Measurements from ENCODE around the gene ERRFI1. TPM values are rescaled to one million over a fixed set of nuclear protein-coding genes. Genes with fewer than 3 reads are reported as not detected.
"Not testable (repeated sequence)": the region's sequence is repeated elsewhere in the genome, so short reads cannot be mapped to it uniquely, and the experiment has no call there.

The ERRFI1 gene
- total RNA-seq, 1 experiment from 2014 or later, result 44.6 TPM

DNA sequence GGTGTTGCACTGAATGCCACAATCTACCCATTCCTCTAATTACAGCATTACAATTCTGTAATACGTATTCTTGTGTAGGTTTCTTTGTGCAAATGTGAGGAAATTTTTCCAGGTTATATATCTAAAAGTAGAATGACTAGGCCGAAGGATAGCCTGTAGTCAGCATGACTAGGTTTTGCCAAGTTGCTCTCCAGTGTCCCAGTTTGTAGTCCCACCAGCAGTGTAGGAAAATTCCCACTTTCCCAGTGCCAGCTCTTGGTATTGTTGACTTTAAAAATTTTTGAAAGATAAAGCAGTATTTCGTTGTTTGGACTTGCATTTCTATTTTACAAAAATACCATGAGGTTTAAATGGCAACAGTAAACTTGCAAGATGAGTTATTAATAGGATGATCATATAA lies 61.6 kb downstream of the ERRFI1 start:
- H3K4me3 Mint-ChIP-seq, result no peak overlapping the region
- peaks cover 51% of the 10 kb centered on the region for H3K36me3 Mint-ChIP-seq
- DNase-seq (ENCODE audit: low spot score) (no peak), ATAC-seq (no peak)
- H3K4me1 Mint-ChIP-seq, result peaks cover 11% of the 10 kb centered on the region; the same call in 1 of the 2 replicates
- TF ChIP-seq, protein P1, sequence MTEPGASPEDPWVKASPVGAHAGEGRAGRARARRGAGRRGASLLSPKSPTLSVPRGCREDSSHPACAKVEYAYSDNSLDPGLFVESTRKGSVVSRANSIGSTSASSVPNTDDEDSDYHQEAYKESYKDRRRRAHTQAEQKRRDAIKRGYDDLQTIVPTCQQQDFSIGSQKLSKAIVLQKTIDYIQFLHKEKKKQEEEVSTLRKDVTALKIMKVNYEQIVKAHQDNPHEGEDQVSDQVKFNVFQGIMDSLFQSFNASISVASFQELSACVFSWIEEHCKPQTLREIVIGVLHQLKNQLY (CRISPR knock-in tag; IDR thresholded peaks at IDR 0.05), result no peak
- no peak for TF ChIP-seq ZNF121 (CRISPR knock-in tag; IDR thresholded peaks at IDR 0.05)
- no peaks in the 10 kb centered on the region for H3K27me3 Mint-ChIP-seq (ENCODE audit: low read depth)
- H3K9me3 Mint-ChIP-seq, result no peaks in the 10 kb centered on the region
- ChIA-PET POLR2A (no interaction called here), CTCF (no interaction called here)
- H3K27ac Mint-ChIP-seq, result no peak overlapping the region

- H3K9me3 Mint-ChIP-seq; H3K27me3 Mint-ChIP-seq (ENCODE audit: low read depth); POLR2A ChIA-PET; H3K27ac Mint-ChIP-seq; ATAC-seq; DNase-seq (ENCODE audit: low spot score); CTCF ChIA-PET: not testable (repeated sequence)
- peak overlapping the region; percentile 100 for H3K4me3 Mint-ChIP-seq
- H3K4me1 Mint-ChIP-seq, result peaks cover 11% of the 10 kb centered on the region; the same call in 1 of the 2 replicates
- peaks cover 46% of the 10 kb centered on the region for H3K36me3 Mint-ChIP-seq
Observed at GRCh38 chr1:7963841-7964240, 62.3 kb downstream of the ERRFI1 start.

DNA sequence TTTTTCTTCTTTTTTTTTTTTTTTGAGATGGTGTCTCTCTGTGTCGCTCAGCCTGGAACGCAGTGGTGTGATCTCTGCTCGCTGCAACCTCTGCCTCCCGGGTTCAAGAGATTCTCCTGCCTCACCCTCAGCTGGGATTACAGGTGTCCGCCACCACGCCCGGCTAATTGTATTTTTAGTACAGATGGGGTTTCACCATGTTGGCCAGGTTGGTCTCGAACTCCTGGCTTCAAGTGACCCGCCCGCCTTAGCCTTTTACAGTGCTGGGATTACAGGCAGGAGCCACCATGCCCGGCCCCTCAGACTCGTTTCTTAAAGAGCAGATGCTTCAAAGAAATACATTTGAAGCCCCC lies 62.8 kb downstream of the ERRFI1 start:
- Mint-ChIP-seq H3K4me3 (peak overlapping the region; percentile 100), H3K36me3 (peaks cover 42% of the 10 kb centered on the region), H3K4me1 (peaks cover 11% of the 10 kb centered on the region; the same call in 1 of the 2 replicates)
- POLR2A ChIA-PET; ATAC-seq; H3K27me3 Mint-ChIP-seq (ENCODE audit: low read depth); H3K9me3 Mint-ChIP-seq; DNase-seq (ENCODE audit: low spot score); H3K27ac Mint-ChIP-seq: not testable (repeated sequence)
- CTCF ChIA-PET, result interaction anchor here (1.5 kb wide), 1 partner anchor 12 kb away, joined by 10 read pairs; no protein-coding TSS in a partner anchor

DNA sequence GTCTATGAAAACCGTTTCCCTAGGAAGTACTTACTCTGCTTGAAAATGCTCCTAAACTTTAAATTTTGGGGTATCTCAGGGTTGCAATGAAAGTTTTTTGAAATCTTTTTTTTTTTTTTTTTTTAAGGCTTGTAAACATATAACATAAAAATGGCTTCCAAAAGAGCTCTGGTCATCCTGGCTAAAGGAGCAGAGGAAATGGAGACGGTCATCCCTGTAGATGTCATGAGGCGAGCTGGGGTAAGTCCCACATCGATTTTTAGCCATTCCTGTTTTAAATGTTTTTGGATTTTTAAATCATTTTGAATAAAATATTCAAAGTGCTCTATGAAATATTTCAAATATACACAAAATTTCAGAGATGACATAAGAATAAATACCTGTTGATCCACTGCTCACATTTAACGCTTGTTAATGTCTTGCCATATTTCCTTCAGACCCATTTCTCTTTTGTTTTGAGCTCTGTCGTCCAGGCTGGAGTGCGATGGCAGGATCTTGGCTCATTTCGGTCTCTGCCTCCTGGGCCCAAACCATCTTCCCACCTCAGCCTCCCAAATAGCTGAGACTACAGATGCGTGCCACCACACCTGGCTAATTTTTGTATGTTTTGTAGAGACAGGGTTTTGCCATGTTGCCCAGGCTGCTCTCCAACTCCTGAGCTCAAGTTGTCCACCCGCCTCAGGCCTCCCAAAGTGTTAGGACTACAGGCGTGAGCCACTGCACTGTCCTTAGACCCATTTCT lies 63.3 kb downstream of the ERRFI1 start:
- Mint-ChIP-seq H3K27me3 (ENCODE audit: low read depth) (no peaks in the 10 kb centered on the region), H3K4me1 (peaks cover 11% of the 10 kb centered on the region; the same call in 1 of the 2 replicates), H3K27ac (no peak overlapping the region), H3K36me3 (peaks cover 42% of the 10 kb centered on the region), H3K4me3 (peak overlapping the region; percentile 100), H3K9me3 (no peaks in the 10 kb centered on the region)
- ATAC-seq, result no peak
- TF ChIP-seq ZNF138 (CRISPR knock-in tag; conservative IDR thresholded peaks at IDR 0.05), result no peak
- no peak for TF ChIP-seq TEAD1 (CRISPR knock-in tag; IDR thresholded peaks at IDR 0.05)
- no peak for TF ChIP-seq ATF1 (CRISPR knock-in tag; IDR thresholded peaks at IDR 0.05)
- no peak for TF ChIP-seq ZBTB43 (CRISPR knock-in tag; IDR thresholded peaks at IDR 0.05)
- no peak for TF ChIP-seq NR3C1 (CRISPR knock-in tag; conservative IDR thresholded peaks at IDR 0.05; ENCODE audit: low read depth)
- POLR2A ChIA-PET, result interaction anchor here (0.6 kb wide), 1 partner anchor 294 kb away, joined by 3 read pairs; no protein-coding TSS in a partner anchor
- no peak for DNase-seq (ENCODE audit: low spot score)
- CTCF ChIA-PET, result interaction anchor here (1.5 kb wide), 1 partner anchor 12 kb away, joined by 10 read pairs; no protein-coding TSS in a partner anchor

GRCh38 chr1:7962014-7962335 lies 64.1 kb downstream of the ERRFI1 start:
- Mint-ChIP-seq H3K36me3 (peaks cover 35% of the 10 kb centered on the region), H3K4me3 (peak overlapping the region; percentile 100), H3K27me3 (ENCODE audit: low read depth) (peaks cover 4% of the 10 kb centered on the region; the same call in 1 of the 2 replicates), H3K27ac (peak overlapping the region; percentile 80), H3K9me3 (no peaks in the 10 kb centered on the region), H3K4me1 (peaks cover 11% of the 10 kb centered on the region; the same call in 1 of the 2 replicates)
- ChIA-PET POLR2A (interaction anchor here (0.6 kb wide), 1 partner anchor 18 kb away, joined by 3 read pairs; no protein-coding TSS in a partner anchor), CTCF (interaction anchor here (1.0 to 1.5 kb wide), 2 partner anchors 13 to 352 kb away, joined by 3 to 10 read pairs; no protein-coding TSS in a partner anchor)
- DNase-seq (ENCODE audit: low spot score), result no peak
- no peak for ATAC-seq
- TF ChIP-seq ATF1 (CRISPR knock-in tag; IDR thresholded peaks at IDR 0.05), result no peak
- TF ChIP-seq, protein P2, sequence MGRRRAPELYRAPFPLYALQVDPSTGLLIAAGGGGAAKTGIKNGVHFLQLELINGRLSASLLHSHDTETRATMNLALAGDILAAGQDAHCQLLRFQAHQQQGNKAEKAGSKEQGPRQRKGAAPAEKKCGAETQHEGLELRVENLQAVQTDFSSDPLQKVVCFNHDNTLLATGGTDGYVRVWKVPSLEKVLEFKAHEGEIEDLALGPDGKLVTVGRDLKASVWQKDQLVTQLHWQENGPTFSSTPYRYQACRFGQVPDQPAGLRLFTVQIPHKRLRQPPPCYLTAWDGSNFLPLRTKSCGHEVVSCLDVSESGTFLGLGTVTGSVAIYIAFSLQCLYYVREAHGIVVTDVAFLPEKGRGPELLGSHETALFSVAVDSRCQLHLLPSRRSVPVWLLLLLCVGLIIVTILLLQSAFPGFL (CRISPR knock-in tag; IDR thresholded peaks at IDR 0.05; ENCODE audit: borderline replicate concordance), result 0 out of 2 replicates have a peak, but pooled peaks have one; percentile 13

Other genes starting within 250 kb of the ERRFI1 start
- gene PER3, start 242.0 kb downstream of the ERRFI1 start, total RNA-seq (2021), result 8.5 to 11.1 TPM (median 9.9 TPM) in 3 replicates
- gene UTS2, start 173.2 kb downstream of the ERRFI1 start, total RNA-seq (2021), result not detected in 3 replicates
- gene TNFRSF9, start 85.5 kb downstream of the ERRFI1 start, total RNA-seq (2021), result 0.11 to 0.14 TPM in 2 of 3 replicates, not detected in the other
- gene PARK7, start 64.6 kb downstream of the ERRFI1 start, total RNA-seq (2021), result 337 to 343 TPM (median 340 TPM) in 3 replicates

Data from WTC11 (cell line).